8988T (cell line): Measurements from ENCODE around the gene PCDHGA1.
"Not testable (repeated sequence)": the region's sequence is repeated elsewhere in the genome, so short reads cannot be mapped to it uniquely, and the experiment has no call there.

ENCODE experiments used
- DNase-seq: peaks from one replicate; pipeline ENCODE4 v3.0.0; 2011

Gene PCDHGA1

GRCh38 chr5:141349917-141350619 is 19.8 kb downstream of the PCDHGA1 start, which contains the start of gene PCDHGB1:
Gene PCDHGB1 (plus strand): TSS chr5:141350099. CDS start chr5:141350261, 162 bp downstream.
- peak; percentile 77 for DNase-seq

- no peak for DNase-seq
Observed at GRCh38 chr5:141351591-141351990, 21.3 kb downstream of the PCDHGA1 start.

- DNase-seq, result no peak
Observed at GRCh38 chr5:141354900-141355469, 24.7 kb downstream of the PCDHGA1 start, which contains the start of gene PCDHGA4. Gene PCDHGA4 (plus strand): TSS chr5:141355021. CDS start chr5:141355108, 87 bp downstream.

GRCh38 chr5:141355641-141356040 is 25.3 kb downstream of the PCDHGA1 start:
- no peak for DNase-seq

- DNase-seq, result no peak
Observed at GRCh38 chr5:141356133-141356532, 25.8 kb downstream of the PCDHGA1 start.

GRCh38 chr5:141356950-141357349 is 26.6 kb downstream of the PCDHGA1 start:
- no peak for DNase-seq

GRCh38 chr5:141359790-141360426 is 29.6 kb downstream of the PCDHGA1 start, which contains the start of gene PCDHGB2:
Gene PCDHGB2 (plus strand): TSS chr5:141359994. CDS start chr5:141360136, 142 bp downstream.
- DNase-seq, result peak; percentile 62

GRCh38 chr5:141360685-141361084 is 30.4 kb downstream of the PCDHGA1 start:
- DNase-seq, result no peak

GRCh38 chr5:141362719-141363118 is 32.4 kb downstream of the PCDHGA1 start:
- DNase-seq, result no peak

- no peak for DNase-seq
Observed at GRCh38 chr5:141363952-141364660, 33.8 kb downstream of the PCDHGA1 start, which contains the start of gene PCDHGA5. Gene PCDHGA5 (plus strand): TSS chr5:141364162. CDS start chr5:141364331, 169 bp downstream.

- no peak for DNase-seq
Observed at GRCh38 chr5:141366016-141366896, 35.9 kb downstream of the PCDHGA1 start.

- DNase-seq, result no peak
Observed at GRCh38 chr5:141369994-141370848, 39.9 kb downstream of the PCDHGA1 start, which contains the start of gene PCDHGB3. Gene PCDHGB3 (plus strand): TSS chr5:141370242. CDS start chr5:141370395, 153 bp downstream.

GRCh38 chr5:141371572-141372475 is 41.5 kb downstream of the PCDHGA1 start:
- DNase-seq, result no peak

GRCh38 chr5:141373673-141374317 is 43.5 kb downstream of the PCDHGA1 start, which contains the start of gene PCDHGA6:
Gene PCDHGA6 (plus strand): TSS chr5:141373891. CDS start chr5:141374084, 193 bp downstream.
- DNase-seq, result no peak

- DNase-seq, result no peak
Observed at GRCh38 chr5:141374627-141375026, 44.3 kb downstream of the PCDHGA1 start.

- DNase-seq, result not testable (repeated sequence)
Observed at GRCh38 chr5:141375444-141376155, 45.3 kb downstream of the PCDHGA1 start.

- no peak for DNase-seq
Observed at GRCh38 chr5:141382469-141383294, 52.4 kb downstream of the PCDHGA1 start, which contains the start of gene PCDHGA7. Gene PCDHGA7 (plus strand): TSS chr5:141382742. CDS start chr5:141382900, 158 bp downstream.
